SK-N-SH (cell line): ENCODE data around the gene PIERCE2.
"Not testable (repeated sequence)": the region's sequence is repeated elsewhere in the genome, so short reads cannot be mapped to it uniquely, and the experiment has no call there.

ENCODE experiments used
- CHD2 ChIP-seq: fragments of 150-350 bp; IDR thresholded peaks from 2 replicates; pipeline ENCODE4 v1.6.1; 2018; ENCODE audit warnings: low read length; ENCODE audit not compliant: partially characterized antibody
- EP300 ChIP-seq, 2 experiments: IDR thresholded peaks; 2 replicates each; pipeline versions ENCODE4 v1.4.0 to v1.6.1; 2012; ENCODE audit warnings: borderline replicate concordance in 1 of 2, low read depth in 1 of 2, low read length in 1 of 2
- FOXJ3 ChIP-seq: sonication (generic); formaldehyde crosslinking; IDR thresholded peaks from 2 replicates; pipeline ENCODE4 v1.5.1; 2020; ENCODE audit warnings: mild to moderate bottlenecking, missing genetic modification reagents
- NRF1 ChIP-seq: IDR thresholded peaks from 2 replicates; pipeline ENCODE4 v1.6.1; 2012; ENCODE audit warnings: low read depth, mild to moderate bottlenecking, low read length
- POLR2AphosphoS5 ChIP-seq: IDR thresholded peaks from 2 replicates; pipeline ENCODE4 v1.6.1; 2012; ENCODE audit warnings: low read depth, low read length
- TF ChIP-seq, protein P1 (sequence below): fragments of 200-600 bp; sonication (generic); IDR thresholded peaks from 2 replicates; pipeline ENCODE4 v1.6.1; 2017; ENCODE audit warnings: antibody characterized with exemption, mild to moderate bottlenecking, moderate library complexity
- TF ChIP-seq, protein P2 (sequence below): IDR thresholded peaks from 2 replicates; pipeline ENCODE4 v1.4.0; 2012; ENCODE audit warnings: low read depth, borderline replicate concordance

DNA sequence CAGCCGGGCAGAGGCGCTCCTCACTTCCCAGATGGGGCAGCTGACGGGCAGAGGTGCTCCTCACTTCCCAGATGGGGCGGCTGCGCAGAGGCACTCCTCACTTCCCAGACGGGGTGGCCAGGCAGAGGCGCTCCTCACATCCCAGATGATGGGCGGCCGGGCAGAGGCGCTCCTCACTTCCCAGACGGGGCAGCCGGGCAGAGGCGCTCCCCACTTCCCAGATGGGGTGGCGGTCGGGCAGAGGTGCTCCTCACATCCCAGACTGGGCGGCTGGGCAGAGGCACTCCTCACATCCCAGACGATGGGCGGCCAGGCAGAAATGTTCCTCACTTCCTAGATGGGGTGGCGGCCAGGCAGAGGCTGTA, 38.7 kb downstream of the PIERCE2 start:
- TF ChIP-seq, protein P1, sequence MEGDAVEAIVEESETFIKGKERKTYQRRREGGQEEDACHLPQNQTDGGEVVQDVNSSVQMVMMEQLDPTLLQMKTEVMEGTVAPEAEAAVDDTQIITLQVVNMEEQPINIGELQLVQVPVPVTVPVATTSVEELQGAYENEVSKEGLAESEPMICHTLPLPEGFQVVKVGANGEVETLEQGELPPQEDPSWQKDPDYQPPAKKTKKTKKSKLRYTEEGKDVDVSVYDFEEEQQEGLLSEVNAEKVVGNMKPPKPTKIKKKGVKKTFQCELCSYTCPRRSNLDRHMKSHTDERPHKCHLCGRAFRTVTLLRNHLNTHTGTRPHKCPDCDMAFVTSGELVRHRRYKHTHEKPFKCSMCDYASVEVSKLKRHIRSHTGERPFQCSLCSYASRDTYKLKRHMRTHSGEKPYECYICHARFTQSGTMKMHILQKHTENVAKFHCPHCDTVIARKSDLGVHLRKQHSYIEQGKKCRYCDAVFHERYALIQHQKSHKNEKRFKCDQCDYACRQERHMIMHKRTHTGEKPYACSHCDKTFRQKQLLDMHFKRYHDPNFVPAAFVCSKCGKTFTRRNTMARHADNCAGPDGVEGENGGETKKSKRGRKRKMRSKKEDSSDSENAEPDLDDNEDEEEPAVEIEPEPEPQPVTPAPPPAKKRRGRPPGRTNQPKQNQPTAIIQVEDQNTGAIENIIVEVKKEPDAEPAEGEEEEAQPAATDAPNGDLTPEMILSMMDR: not testable (repeated sequence)
- TF ChIP-seq EP300 (IDR thresholded peaks at IDR 0.05; ENCODE audit: borderline replicate concordance in 1 of 2, low read depth in 1 of 2, low read length in 1 of 2); FOXJ3 (CRISPR knock-in tag); NRF1; CHD2; POLR2AphosphoS5: not testable (repeated sequence)
- TF ChIP-seq, protein P2, sequence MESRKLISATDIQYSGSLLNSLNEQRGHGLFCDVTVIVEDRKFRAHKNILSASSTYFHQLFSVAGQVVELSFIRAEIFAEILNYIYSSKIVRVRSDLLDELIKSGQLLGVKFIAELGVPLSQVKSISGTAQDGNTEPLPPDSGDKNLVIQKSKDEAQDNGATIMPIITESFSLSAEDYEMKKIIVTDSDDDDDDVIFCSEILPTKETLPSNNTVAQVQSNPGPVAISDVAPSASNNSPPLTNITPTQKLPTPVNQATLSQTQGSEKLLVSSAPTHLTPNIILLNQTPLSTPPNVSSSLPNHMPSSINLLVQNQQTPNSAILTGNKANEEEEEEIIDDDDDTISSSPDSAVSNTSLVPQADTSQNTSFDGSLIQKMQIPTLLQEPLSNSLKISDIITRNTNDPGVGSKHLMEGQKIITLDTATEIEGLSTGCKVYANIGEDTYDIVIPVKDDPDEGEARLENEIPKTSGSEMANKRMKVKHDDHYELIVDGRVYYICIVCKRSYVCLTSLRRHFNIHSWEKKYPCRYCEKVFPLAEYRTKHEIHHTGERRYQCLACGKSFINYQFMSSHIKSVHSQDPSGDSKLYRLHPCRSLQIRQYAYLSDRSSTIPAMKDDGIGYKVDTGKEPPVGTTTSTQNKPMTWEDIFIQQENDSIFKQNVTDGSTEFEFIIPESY: not testable (repeated sequence)
